Cardiac muscle cell (in vitro differentiated cells and primary cell): ENCODE results near the gene SHISA3. TPM values are rescaled to one million over a fixed set of nuclear protein-coding genes. Genes with fewer than 3 reads are reported as not detected.
A peak's percentile ranks its signal among the peaks of the same experiment; 100 is the strongest.

Experiments used
- DNase-seq, 2 donors: peaks; one replicate each; pipeline versions ENCODE4 v3.0.0 to v3.0.0-alpha.2; 2010 to 2017; ENCODE audit warnings: low read depth in 1 of 2, low spot score in 1 of 2
- H3K27ac ChIP-seq: fragments of 200-600 bp; sonication (generic); 2 replicates; pipeline ENCODE4 v1.5.1; 2016
- H3K27me3 ChIP-seq: fragments of 200-600 bp; sonication (generic); 2 replicates; pipeline ENCODE4 v1.6.0; 2016; ENCODE audit warnings: control low read depth
- H3K36me3 ChIP-seq: fragments of 200-600 bp; sonication (generic); 2 replicates; pipeline ENCODE4 v1.5.1; 2016; ENCODE audit warnings: control low read depth
- H3K4me1 ChIP-seq: fragments of 200-600 bp; sonication (generic); 2 replicates; pipeline ENCODE4 v1.8.1; 2017; ENCODE audit warnings: low read depth, mild to moderate bottlenecking, mixed run types
- H3K4me3 ChIP-seq: fragments of 200-600 bp; sonication (generic); 2 replicates; pipeline ENCODE4 v1.5.1; 2016; ENCODE audit warnings: mild to moderate bottlenecking
- H3K9me3 ChIP-seq: fragments of 200-600 bp; sonication (generic); 2 replicates; pipeline ENCODE4 v1.5.1; 2017; ENCODE audit warnings: low read depth, mild to moderate bottlenecking, control low read depth
- CTCF ChIP-seq: IDR thresholded peaks from 2 replicates; pipeline ENCODE4 v1.5.1; 2012; ENCODE audit warnings: low read depth, mild to moderate bottlenecking, low read length
- polyA plus RNA-seq: library from polyadenylated mRNA; unstranded; fragments of >200 nt; fragmentation: Nextera tagmentation; extraction: Ambion mirVana; gene quantifications from 2 replicates; pipeline ENCODE4 v1.2.1, GENCODE V29; 2016
- total RNA-seq: library from RNA; depleted of rRNA; stranded (reverse); fragments of >200 nt; gene quantifications from 2 replicates; pipeline ENCODE4 v1.2.3, GENCODE V29; 2016

Gene SHISA3
- total and polyA plus RNA-seq, 2 experiments from 2014 or later, result 12.7 to 13.3 TPM

- Histone ChIP-seq H3K36me3 (no peaks in the 10 kb centered on the region), H3K27ac (no peak overlapping the region), H3K9me3 (no peaks in the 10 kb centered on the region), H3K4me3 (peak overlapping the region; percentile 31), H3K4me1 (peaks cover 7% of the 10 kb centered on the region), H3K27me3 (peaks cover 100% of the 10 kb centered on the region)
- no peak for TF ChIP-seq CTCF
- DNase-seq, result peak; percentile 43 to 49
These were observed 1.0 kb downstream of the SHISA3 start for GRCh38 chr4:42398171-42398870.

GRCh38 chr4:42398871-42399331, 1.6 kb downstream of the SHISA3 start:
- no peak for TF ChIP-seq CTCF
- Histone ChIP-seq H3K9me3 (no peaks in the 10 kb centered on the region), H3K27ac (no peak overlapping the region), H3K4me1 (peaks cover 7% of the 10 kb centered on the region), H3K27me3 (peaks cover 100% of the 10 kb centered on the region), H3K4me3 (peak overlapping the region; percentile 31), H3K36me3 (no peaks in the 10 kb centered on the region)
- peak; percentile 13 to 49 for DNase-seq

- TF ChIP-seq CTCF, result no peak
- Histone ChIP-seq H3K27ac (no peak overlapping the region), H3K4me1 (peaks cover 7% of the 10 kb centered on the region), H3K9me3 (no peaks in the 10 kb centered on the region), H3K4me3 (peak overlapping the region; percentile 31), H3K27me3 (peaks cover 100% of the 10 kb centered on the region), H3K36me3 (no peaks in the 10 kb centered on the region)
- peak in 1 of 2 donors; percentile 14 for DNase-seq
These were observed 2.1 kb downstream of the SHISA3 start for GRCh38 chr4:42399393-42399792.

GRCh38 chr4:42401171-42401570, 3.9 kb downstream of the SHISA3 start:
- no peak for DNase-seq
- H3K27me3 ChIP-seq, result peaks cover 90% of the 10 kb centered on the region
- no peaks in the 10 kb centered on the region for H3K36me3 ChIP-seq
- H3K9me3 ChIP-seq, result no peaks in the 10 kb centered on the region
- peaks cover 7% of the 10 kb centered on the region for H3K4me1 ChIP-seq
- H3K27ac ChIP-seq, result no peak overlapping the region
- no peak overlapping the region for H3K4me3 ChIP-seq
- TF ChIP-seq CTCF, result peak; percentile 8

GRCh38 chr4:42404001-42404400, 6.7 kb downstream of the SHISA3 start:
- Histone ChIP-seq H3K4me3 (no peak overlapping the region), H3K27ac (no peak overlapping the region), H3K4me1 (no peaks in the 10 kb centered on the region), H3K27me3 (peaks cover 67% of the 10 kb centered on the region), H3K9me3 (no peaks in the 10 kb centered on the region), H3K36me3 (no peaks in the 10 kb centered on the region)
- TF ChIP-seq CTCF, result peak; percentile 13
- DNase-seq, result no peak
